NCI-H146 treated with DMSO at 0.1 percent for 48 hours (cell line): ENCODE measurements around the gene KIF26B.
"Not testable (repeated sequence)": the region's sequence is repeated elsewhere in the genome, so short reads cannot be mapped to it uniquely, and the experiment has no call there.

Experiments
- DNase-seq: peaks from one replicate; lab custom pipeline; 2025; ENCODE audit not compliant: unreplicated experiment; lab: John Stamatoyannopoulos, UW

The KIF26B gene

DNA sequence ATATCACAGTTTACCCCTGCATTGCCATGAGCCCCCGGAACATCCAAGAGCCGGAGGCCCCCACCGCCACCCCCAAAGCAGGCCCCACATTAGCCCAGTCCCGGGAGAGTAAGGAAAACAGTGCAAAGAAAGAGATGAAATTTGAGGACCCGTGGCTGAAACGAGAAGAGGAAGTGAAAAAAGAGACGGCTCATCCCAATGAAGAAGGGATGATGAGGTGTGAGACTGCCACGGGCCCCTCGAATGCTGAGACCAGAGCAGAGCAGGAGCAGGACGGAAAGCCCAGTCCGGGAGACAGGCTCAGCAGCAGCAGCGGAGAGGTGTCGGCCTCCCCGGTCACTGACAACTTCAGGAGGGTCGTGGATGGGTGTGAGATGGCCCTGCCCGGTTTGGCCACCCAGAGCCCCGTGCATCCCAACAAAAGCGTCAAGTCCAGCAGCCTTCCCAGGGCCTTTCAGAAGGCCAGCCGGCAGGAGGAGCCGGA, 532.4 kb downstream of the KIF26B start:
- DNase-seq = no peak

DNA sequence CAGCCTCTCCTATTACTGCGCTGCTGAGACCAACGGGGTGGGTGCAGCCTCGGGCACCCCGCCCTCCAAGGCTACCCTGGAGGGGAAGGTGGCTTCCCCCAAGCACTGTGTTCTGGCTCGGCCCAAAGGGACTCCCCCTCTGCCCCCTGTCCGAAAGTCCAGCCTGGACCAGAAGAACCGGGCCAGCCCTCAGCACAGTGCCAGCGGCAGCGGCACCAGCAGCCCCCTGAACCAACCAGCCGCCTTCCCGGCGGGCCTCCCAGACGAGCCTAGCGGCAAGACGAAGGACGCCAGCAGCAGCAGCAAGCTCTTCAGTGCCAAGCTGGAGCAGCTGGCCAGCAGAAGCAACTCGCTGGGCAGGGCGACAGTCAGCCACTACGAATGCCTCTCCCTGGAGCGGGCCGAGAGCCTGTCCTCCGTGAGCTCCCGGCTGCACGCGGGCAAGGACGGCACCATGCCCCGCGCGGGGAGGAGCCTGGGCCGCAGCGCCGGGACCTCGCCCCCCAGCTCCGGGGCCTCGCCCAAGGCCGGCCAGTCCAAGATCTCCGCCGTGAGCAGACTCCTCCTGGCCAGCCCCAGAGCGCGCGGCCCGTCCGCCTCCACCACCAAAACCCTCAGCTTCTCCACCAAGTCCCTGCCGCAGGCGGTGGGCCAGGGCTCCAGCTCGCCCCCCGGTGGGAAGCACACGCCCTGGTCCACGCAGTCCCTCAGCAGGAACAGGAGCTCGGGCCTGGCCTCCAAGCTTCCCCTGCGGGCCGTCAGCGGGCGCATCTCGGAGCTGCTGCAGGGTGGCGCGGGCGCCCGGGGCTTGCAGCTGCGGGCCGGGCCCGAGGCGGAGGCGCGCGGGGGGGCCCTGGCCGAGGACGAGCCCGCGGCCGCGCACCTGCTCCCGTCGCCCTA, 533.1 kb downstream of the KIF26B start:
- no peak for DNase-seq

DNA sequence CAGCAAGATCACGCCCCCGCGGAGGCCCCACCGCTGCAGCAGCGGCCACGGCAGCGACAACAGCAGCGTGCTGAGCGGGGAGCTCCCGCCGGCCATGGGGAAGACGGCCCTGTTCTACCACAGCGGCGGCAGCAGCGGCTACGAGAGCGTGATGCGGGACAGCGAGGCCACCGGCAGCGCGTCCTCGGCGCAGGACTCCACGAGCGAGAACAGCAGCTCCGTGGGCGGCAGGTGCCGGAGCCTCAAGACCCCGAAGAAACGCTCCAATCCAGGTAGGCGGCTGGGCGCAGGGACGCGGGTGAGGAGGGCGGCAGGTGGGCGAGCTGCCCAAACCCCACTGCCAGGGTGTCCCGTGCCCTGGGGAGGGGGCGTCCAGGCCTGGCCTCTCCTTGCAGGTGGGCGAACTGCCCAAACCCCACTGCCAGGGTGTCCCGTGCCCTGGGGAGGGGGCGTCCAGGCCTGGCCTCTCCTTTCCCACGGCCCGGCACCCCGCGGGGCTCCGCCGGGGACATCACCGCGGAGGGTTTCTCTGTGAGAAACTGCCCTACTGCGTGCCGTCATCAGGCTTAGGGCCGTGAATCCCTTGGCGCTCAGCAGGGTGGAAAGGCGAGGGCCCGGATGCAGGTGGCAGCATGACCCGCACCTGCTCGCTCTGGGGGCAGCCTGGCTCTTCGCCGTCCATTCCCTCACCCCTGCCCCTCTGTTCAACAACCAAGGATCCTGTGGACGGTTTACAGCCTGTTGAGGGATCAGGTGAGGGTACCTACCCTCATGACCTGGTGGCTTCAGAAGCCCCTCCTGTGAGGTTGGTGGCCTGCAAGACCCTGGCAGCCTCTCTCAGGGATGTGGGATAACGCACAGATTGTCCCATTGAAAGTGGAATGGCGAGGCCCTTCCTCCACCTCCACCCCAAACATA, 534.0 kb downstream of the KIF26B start:
- no peak for DNase-seq

DNA sequence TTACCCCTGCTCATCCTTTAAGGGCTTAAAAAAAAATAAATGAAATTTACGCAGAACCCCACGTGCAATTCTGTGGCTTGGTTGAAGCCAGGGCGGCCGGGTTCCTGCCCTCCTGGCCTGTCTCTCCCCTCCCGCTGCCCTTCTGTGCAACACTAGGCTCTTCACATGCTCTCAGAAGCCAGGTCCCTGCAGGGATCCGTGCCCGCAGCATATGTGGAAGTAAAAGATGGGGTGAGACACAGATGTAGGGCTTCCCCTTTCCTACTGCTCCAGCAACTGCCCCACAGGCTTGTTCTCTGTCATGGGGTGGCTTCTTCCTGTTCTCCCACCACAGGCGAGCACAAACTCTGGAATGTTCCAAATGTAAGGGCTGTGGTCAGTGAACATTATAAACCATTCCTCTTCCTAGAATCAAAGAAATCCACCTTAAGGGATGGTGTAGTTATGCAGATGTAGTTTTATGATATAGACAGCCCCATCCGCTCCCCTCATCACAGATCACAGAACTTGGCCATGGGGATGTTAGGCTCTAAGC, 535.4 kb downstream of the KIF26B start:
- no peak for DNase-seq

DNA sequence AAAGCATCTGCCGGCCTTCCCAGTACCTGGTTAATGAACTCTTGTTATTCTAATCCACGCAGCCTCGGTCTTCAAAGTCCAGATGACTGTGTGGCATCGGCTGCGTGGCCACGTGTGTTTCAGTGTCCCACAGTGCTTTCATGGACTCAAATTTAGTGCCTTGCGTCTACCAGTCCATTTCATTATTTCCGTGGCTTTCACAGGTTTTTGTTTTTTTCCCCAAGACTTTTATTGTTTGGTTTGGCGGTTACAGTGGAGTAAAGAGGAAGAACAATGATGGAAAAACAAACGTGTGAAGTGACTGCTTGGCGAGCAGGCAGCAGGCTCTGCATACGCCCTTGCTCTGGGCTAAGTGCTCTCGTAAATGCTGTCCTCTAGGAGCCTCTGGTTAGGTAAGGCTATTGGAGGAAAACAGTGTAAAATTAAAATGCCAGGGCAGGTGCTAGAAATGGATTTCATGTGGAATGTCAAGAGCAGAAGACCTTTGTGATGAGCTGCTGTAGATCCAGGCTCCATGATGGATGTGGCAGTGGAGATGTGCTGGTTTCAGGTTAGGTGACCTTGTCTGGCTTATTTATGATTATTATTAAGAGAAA, 536.3 kb downstream of the KIF26B start:
- no peak for DNase-seq

DNA sequence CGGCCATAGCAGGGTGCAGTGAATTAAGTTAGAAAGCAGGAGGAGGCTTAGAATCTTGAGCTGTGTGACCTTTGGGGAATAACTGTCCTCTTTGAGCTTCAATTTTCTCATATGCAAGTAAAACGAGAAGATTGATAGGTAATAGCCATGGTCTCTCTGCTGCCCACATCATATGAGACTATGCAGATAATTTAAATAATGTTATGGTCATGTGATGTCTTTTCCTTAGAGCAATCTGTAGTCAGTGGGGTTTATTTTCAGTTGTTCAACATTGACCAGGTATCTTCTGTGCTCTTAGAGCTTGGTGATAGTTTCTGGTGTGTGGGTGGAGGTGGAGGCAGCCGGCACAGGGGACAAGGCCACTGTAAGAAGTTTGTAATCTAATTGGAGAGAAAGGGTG, 537.1 kb downstream of the KIF26B start:
- DNase-seq = no peak

DNA sequence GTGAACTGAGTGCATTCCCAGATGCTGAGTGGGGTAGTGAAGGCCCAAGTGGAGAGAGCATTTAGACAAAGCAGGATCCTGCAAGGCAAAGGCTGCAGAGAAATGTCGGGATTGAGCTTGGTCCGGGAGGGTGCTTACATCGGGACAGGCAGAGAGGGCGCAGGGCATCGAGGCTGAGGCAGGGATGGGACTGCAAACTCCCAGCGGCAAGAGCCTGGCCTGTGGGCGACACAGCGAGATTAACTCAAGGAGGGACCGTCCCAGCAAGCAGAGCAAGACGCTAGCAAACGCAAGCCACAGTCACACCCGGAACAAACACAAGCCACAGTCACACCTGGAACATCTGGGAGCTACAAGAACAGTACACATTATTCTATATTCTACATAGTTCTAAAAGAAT, 537.5 kb downstream of the KIF26B start:
- DNase-seq = no peak

DNA sequence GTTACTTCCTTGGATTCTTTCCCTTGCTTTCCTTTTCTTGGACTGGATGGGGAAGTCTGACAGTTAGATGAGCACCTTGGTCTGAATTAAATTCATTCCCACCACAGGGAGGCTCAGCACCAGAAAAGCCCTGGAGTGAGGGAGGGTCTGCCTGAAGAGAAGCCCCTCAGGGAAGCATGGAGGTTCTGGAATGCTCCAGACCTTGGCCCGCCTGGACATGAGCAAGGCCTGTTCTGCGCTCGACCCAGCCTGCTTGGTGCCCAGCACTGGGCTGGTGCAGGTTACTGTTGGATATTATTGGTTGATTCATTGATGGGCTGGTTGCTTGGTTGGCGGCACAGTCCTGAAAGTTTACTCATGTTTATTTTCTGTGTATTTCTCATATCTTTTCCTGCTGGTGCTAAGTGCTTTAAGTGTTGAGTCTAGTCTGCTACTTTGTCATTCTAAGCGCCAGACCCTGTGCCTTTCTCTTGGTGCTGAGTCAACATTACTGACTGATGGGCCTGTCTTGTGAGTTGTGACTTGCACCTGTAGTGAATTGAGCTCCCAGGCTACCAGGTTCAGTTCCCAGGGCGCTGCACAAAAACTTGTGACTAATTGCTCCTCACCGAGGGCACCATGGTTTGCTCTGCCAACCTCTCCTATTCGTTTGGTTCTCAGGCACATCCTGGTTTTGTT, 538.5 kb downstream of the KIF26B start:
- DNase-seq = no peak

DNA sequence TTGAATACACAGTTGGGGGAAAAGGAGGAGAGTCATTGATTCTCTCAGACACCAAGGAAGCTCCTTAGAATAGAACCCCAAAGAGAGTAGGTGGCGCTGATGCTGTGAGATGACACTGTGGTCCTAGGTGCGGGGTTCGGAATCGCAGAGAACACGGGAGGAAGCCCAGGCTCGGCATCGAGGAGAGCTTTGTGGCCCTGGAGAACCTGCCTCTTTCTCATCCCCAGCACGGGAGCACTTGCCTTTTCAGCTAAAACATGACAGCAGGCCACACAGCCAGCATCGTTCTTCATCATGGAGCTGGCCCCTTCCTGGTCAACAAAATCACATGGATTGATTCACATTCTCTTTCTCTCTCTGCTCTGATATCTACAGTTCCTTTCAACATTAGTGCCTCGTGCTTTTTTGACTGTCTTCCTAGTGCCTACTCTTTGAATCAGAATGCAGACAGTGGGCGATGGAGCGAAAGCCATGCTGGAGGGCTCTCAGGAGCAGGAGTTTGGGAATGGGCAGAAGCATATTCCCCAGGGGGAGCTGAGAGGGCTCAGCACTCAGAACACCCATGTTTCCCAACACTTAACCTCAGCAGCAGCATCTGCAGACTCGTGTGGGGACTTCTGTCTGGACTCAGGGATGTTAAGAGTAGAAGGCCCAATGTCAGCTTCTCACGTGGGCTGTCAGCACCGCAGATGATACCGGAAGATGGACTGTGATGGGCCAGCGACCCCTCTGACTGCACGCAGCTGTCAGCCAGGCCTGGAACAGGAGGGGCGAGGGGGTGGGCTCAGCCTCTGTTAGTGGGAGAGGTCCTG, 539.4 kb downstream of the KIF26B start:
- DNase-seq = no peak

DNA sequence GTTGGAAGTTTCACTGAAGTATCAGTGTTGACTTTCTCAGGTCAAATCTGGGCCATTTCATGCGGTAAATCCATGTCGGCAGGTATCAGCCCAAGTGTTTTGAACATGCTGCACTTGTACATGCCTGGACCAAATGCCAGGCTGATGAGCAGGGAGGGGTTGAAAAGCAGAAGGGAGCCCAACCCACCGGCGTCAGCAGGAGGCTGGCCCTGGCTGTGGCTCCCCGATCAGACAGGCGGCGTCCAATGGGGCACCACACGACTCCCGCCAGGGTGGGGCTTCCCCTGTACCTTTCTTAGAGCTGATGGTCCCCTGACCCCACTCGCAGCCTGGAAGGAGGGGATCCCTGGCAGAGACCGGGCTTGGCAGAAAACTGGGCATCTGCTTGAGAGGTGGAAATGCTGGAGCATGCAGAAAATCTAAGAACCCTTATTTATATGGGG, 540.0 kb downstream of the KIF26B start:
- DNase-seq = no peak

DNA sequence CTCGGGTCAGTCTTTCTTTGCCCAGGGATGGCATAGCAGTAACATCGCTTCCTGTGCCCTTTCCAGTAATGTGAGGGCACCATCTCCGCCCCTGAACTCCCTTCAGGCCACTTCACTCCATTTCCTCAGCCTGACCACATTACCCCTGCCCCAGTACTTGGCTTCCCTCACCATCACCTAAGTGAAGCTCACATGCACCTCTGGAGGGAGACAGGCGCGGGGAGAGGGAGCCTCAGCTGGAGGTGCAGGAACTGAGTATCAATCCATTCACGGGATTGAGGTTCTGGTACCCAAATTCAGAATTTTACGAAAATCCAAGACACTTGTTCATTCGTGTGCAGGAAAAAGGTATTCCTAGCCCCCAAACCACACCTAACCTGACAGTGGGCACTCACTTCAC, 540.4 kb downstream of the KIF26B start:
- DNase-seq = no peak

DNA sequence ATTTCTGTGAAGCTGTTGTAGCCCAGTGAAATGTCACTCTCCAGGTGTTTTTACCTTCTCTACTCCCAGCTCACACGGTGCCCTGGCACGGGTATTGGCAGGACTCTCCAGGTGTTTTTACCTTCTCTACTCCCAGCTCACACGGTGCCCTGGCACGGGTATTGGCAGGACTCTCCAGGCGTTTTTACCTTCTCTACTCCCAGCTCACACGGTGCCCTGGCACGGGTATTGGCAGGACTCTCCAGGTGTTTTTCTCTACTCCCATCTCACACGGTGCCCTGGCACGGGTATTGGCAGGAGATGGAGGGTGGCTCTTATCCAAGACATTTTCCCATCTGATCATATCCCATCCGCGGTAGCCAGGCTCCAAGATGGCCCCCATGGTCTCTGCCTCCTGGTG, 540.9 kb downstream of the KIF26B start:
- not testable (repeated sequence) for DNase-seq

DNA sequence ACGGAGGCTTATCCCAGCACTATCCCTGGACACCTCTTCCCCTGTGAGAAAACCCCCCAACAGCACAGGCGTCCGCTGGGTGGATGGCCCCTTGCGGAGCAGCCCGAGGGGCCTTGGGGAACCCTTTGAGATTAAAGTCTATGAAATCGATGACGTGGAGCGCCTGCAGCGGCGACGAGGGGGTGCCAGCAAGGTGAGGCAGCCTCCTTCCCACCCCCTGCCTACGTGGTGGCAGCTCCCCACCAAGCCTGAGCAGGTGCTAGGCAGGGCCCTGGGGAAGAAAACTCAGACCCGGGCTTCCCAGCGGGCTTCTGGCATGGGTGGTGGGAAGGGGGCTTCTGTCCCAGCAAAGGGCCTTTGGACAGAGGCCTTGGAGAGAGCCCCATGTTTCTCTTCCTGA, 543.3 kb downstream of the KIF26B start:
- DNase-seq = no peak

DNA sequence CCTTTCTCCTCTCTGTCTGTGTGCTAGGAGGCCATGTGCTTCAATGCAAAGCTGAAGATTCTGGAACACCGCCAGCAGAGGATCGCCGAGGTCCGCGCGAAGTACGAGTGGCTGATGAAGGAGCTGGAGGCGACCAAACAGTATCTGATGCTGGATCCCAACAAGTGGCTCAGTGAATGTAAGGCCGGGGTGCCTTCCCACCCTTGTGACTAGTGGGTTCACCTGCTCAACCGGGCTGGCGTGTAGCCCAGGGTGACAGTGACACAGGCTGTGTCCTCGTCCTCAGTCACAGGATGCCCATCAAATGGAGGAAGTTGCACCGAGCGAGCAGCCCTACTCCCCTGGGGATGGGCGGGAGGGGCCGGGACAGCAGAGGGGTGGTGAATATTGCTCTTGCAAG, 544.1 kb downstream of the KIF26B start:
- no peak for DNase-seq

DNA sequence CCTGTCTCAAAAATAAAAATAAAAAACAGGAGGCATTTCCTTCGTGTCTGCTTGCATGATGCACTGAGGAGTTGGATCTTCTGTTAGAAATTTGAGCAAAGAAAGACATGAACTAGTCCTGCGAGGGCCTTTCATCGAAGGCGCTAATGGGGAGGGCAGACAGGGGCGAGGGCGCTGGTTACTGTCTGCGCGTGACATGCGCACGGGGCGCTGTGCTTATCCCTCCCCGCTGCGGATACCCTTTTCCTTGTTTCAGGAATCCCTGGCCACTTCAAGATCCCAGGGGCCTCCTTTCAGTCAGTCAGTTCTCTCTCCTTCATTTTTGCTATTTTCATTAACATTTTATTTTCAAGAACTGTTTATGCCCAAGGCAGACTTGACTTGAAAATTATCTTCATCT, 545.8 kb downstream of the KIF26B start:
- DNase-seq = no peak

DNA sequence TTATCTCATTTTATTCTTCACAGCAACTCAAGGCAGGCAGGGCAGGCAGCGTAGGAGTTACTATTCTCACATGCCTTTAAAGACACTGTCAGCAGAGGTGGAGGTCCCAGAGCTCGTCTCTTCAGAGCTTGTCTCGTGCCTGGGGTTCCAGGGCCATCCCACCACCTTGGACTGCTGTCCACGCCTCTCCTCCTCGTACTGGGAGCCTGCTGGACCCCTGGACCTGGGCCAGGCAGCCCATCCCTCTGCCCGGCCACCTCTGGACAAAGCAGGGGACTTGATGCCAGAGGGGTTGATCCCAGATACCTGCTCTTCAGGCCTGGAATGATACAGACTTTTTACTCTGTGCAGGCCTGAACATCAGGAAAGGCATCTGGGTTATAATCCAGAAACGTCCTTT, 546.8 kb downstream of the KIF26B start:
- DNase-seq = no peak

DNA sequence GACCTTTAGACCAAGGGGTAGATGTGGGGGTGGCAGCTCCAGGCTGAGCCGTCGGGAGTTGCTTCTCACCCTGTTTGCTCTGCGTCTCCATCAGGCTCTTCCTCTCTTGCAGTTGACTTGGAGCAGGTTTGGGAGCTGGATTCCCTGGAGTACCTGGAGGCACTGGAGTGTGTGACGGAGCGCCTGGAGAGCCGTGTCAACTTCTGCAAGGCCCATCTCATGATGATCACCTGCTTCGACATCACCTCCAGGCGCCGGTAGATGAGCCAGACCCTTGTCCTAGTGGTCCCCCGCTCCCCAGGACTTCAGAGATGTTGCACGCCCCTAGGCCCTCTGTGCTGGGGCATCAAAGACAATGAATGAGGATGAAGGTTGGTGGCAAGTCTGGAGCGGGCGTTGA, 547.6 kb downstream of the KIF26B start:
- no peak for DNase-seq

DNA sequence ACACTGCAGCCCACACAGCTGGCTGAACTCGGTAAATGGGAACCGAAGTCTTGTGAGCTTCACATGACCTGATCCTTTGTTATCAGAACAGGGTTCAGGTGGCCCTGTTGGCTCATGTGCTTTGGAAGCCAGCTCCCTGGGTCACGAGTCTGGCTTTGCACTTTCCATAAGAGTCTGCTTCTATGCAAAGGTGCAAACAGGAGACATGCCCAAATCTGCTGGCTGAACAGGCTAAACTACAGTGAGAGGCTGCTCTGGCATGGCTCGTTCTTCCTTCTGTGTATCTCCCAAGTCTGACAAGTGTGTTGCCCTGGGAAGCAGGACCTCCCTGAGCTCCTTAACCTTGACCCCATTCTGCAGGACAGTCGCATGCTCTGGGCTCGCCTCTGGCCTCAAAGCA, 549.6 kb downstream of the KIF26B start:
- DNase-seq = no peak

DNA sequence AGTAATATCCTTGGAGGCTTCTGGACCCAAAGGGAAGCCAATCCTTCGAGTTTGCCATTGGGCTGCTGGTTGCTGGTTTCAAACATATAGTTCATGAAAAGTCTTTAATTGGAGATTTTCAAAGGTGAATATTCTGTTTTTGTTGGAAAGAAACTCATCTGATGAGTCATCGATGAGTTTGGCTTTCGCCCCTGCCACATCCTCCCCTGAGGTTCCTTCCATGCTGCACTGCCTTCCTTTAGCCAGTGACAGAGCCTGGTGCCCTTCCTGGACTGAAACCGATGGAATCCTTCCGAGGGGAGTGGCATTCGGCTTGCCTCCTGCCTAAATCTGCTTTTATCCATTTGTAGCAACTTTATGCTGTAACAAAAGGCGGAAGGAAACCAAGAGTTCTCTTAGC, 550.0 kb downstream of the KIF26B start:
- DNase-seq = no peak

DNA sequence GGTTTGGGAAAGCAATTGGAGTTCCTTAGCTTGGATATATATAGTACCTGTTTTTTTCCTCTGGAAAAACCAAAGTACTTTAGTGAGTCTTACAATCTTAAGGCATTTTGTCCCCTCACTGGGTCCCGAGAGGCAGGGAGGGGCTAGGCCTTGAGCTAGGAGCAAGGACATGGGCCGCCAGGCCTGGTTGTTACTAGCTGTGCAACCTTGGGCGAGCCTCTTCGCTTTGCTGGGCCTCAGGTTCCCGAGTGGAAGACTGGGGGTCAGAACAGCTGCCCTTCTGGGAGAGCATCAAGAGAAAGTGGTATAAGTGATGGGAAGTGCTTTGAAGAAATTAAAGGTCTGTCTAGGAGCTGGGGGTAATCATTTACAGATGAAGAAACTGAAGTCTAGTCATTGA, 553.2 kb downstream of the KIF26B start:
- DNase-seq = no peak
